SK-N-SH (cell line): Measurements from ENCODE around the gene PDGFRB.

ENCODE experiments used
- CHD2 ChIP-seq: fragments of 150-350 bp; IDR thresholded peaks from 2 replicates; pipeline ENCODE4 v1.6.1; 2018; ENCODE audit warnings: low read length; ENCODE audit not compliant: partially characterized antibody
- FOXJ3 ChIP-seq: sonication (generic); formaldehyde crosslinking; IDR thresholded peaks from 2 replicates; pipeline ENCODE4 v1.5.1; 2020; ENCODE audit warnings: mild to moderate bottlenecking, missing genetic modification reagents
- TF ChIP-seq, protein P1 (sequence below): fragments of 150-350 bp; IDR thresholded peaks from 2 replicates; pipeline ENCODE4 v1.6.1; 2016; ENCODE audit warnings: mild to moderate bottlenecking, low read depth, low read length

- TF ChIP-seq FOXJ3, result no peak
- TF ChIP-seq, protein P1, sequence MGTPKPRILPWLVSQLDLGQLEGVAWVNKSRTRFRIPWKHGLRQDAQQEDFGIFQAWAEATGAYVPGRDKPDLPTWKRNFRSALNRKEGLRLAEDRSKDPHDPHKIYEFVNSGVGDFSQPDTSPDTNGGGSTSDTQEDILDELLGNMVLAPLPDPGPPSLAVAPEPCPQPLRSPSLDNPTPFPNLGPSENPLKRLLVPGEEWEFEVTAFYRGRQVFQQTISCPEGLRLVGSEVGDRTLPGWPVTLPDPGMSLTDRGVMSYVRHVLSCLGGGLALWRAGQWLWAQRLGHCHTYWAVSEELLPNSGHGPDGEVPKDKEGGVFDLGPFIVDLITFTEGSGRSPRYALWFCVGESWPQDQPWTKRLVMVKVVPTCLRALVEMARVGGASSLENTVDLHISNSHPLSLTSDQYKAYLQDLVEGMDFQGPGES, result no peak
- no peak for TF ChIP-seq CHD2
Observed at GRCh38 chr5:150067405-150067960, 88.2 kb downstream of the PDGFRB start.
